HepG2 (cell line): ENCODE measurements around the gene IQSEC1. TPM values are rescaled to one million over a fixed set of nuclear protein-coding genes. Genes with fewer than 3 reads are reported as not detected.

ENCODE experiments used
- ARHGAP35 ChIP-seq: sonication (generic); formaldehyde crosslinking; IDR thresholded peaks from 2 replicates; pipeline ENCODE4 v1.9.0; 2022; ENCODE audit warnings: mild to moderate bottlenecking, inconsistent platforms, moderate library complexity, missing genetic modification reagents, borderline replicate concordance
- ATF7-NPFF ChIP-seq: sonication (generic); formaldehyde crosslinking; IDR thresholded peaks from 2 replicates; pipeline ENCODE4 v1.8.1; 2023; ENCODE audit warnings: mild to moderate bottlenecking, low read depth, missing genetic modification reagents, moderate library complexity
- DNMT3B ChIP-seq: conservative IDR thresholded peaks from 2 replicates; pipeline ENCODE4 v1.6.1; 2016; ENCODE audit warnings: missing biosample characterization, control low read depth
- EHMT2 ChIP-seq: fragments of 200-600 bp; sonication (generic); IDR thresholded peaks from 2 replicates; pipeline ENCODE4 v1.7.0; 2017; ENCODE audit warnings: antibody characterized with exemption, low read depth, low read length, borderline replicate concordance
- HBP1 ChIP-seq: IDR thresholded peaks from 2 replicates; pipeline ENCODE4 v1.6.1; 2016; ENCODE audit warnings: low read depth, control low read depth
- HNRNPH1 ChIP-seq: fragments of 200-400 bp; formaldehyde crosslinking; optimal IDR thresholded peaks from 2 replicates; pipeline ENCODE3; 2017; ENCODE audit warnings: mild to moderate bottlenecking, low read depth, low read length
- IKZF1 ChIP-seq: fragments of 450-650 bp; IDR thresholded peaks from 2 replicates; pipeline ENCODE4 v1.7.1; 2016
- KIAA2018 ChIP-seq: sonication (generic); formaldehyde crosslinking; IDR thresholded peaks from 2 replicates; pipeline ENCODE4 v1.5.0; 2020; ENCODE audit warnings: mild to moderate bottlenecking, missing genetic modification reagents, borderline replicate concordance
- MLLT10 ChIP-seq: sonication (generic); formaldehyde crosslinking; IDR thresholded peaks from 2 replicates; pipeline ENCODE4 v1.4.0; 2020; ENCODE audit warnings: missing genetic modification reagents
- MXI1 ChIP-seq: IDR thresholded peaks from 3 replicates; pipeline ENCODE4 v1.6.1; 2012; ENCODE audit warnings: low read depth, low read length, inconsistent platforms, borderline replicate concordance
- NR2F6 ChIP-seq, 2 experiments: IDR thresholded peaks; 2 replicates each; pipeline ENCODE4 v1.6.1; 2016; ENCODE audit warnings: antibody characterized with exemption in 1 of 2, mild to moderate bottlenecking in 1 of 2
- POLR2AphosphoS2 ChIP-seq: IDR thresholded peaks from 2 replicates; pipeline ENCODE4 v1.6.1; 2011; ENCODE audit warnings: low read depth, low read length, improper control_type of control experiment
- ZNF10 ChIP-seq: sonication (generic); formaldehyde crosslinking; IDR thresholded peaks from 2 replicates; pipeline ENCODE4 v1.4.0; 2020; ENCODE audit warnings: mild to moderate bottlenecking, low read depth, missing genetic modification reagents, borderline replicate concordance
- ZNF256 ChIP-seq: sonication (generic); formaldehyde crosslinking; conservative IDR thresholded peaks from 2 replicates; pipeline ENCODE4 v1.4.0; 2020; ENCODE audit warnings: missing genetic modification reagents
- ZNF296 ChIP-seq: sonication (generic); formaldehyde crosslinking; conservative IDR thresholded peaks from 2 replicates; pipeline ENCODE4 v1.5.0; 2020; ENCODE audit warnings: mild to moderate bottlenecking, missing genetic modification reagents
- ZNF446 ChIP-seq: sonication (generic); formaldehyde crosslinking; IDR thresholded peaks from 2 replicates; pipeline ENCODE4 v1.5.0; 2020; ENCODE audit warnings: mild to moderate bottlenecking, missing genetic modification reagents
- polyA plus RNA-seq, 8 experiments: library from polyadenylated mRNA; depleted of rRNA in 3 of 8; stranded (reverse) in 7 of 8; unstranded in 1 of 8; fragments of >200 nt; fragmentation: Illumina TruSeq in 4 of 8; extraction: Trizol in 4 of 8; gene quantifications; 2 replicates each; pipeline versions ENCODE4 v1.2.1 to v1.2.3, GENCODE V29; 2011 to 2016; ENCODE audit warnings: low read depth in 4 of 8, missing spikeins in 1 of 8, mixed read lengths in 1 of 8; ENCODE audit not compliant: insufficient read depth in 1 of 8
- total RNA-seq, 5 experiments: library from RNA; depleted of rRNA; stranded (reverse); fragments of >200 nt; fragmentation: Illumina TruSeq; extraction: Trizol; gene quantifications; 2 replicates each; pipeline ENCODE4 v1.2.3, GENCODE V29; 2016; ENCODE audit warnings: low read depth in 1 of 5

Gene IQSEC1
- total and polyA plus RNA-seq, 2 of the 13 experiments (the other 11 are each of a cell fraction or from before 2014, with no cell fraction given), result 17.4 to 20.2 TPM

DNA sequence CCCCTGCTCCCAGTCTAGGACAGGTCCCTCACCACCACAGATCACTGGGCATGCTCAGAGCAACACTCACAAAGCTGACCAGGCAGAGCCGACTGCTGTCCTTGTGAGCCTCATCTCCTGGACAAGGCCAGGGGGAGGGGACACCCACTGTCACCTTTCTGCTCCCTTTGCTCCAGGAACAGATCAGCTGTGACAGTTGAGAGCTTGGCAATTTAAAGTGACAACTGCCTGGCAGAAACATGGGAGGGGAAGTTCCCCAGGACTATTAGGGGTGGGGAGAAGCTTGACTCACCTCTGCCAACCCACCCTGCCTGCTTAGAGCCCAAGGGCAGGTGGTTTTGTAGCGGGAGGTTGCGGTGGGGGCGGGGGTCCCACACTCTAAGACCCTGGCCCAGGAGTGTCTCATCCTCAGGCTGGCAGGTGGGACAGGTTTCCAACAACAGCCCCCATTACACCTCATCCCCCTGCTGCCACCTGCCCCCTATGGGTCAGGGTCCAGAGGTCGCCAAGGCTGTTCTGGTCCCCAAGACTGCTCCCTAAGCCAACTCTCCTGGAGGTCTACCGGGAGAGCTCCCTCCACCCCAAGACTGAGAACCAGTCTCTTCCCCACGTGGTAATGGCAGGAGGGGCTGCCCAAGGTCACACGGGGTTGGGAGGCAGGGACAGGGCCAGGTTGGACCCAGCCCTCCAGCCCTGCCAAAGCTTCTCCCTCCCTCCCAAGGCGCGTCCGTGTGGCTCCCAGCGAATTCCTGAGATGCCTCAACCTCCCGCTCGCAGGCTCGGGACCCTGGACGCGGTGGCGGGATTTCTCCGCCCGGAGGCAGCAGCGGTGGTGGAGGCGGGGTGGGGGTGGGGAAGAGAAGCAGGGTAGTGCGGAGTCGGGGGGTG lies 80.4 kb downstream of the IQSEC1 start (continued):
- no peak for TF ChIP-seq HBP1
- TF ChIP-seq ZNF10 (CRISPR knock-in tag), result no peak
- no peak for TF ChIP-seq KIAA2018 (CRISPR knock-in tag)
- no peak for TF ChIP-seq ZNF296 (CRISPR knock-in tag)
- TF ChIP-seq DNMT3B (CRISPR knock-in tag), result 0 out of 2 replicates have a peak, but pooled peaks have one; percentile 54
- no peak for TF ChIP-seq POLR2AphosphoS2
- TF ChIP-seq ZNF446, result no peak
- TF ChIP-seq EHMT2, result no peak
- TF ChIP-seq NR2F6 (IDR thresholded peaks at IDR 0.05), result no peak
- TF ChIP-seq NR2F6 (CRISPR knock-in tag; IDR thresholded peaks at IDR 0.05), result peak; percentile 55; the same call in 1 of the 2 replicates
- no peak for TF ChIP-seq ARHGAP35 (CRISPR knock-in tag)
- TF ChIP-seq IKZF1, result no peak
- TF ChIP-seq ZNF256, result no peak
- peak; percentile 47; the same call in 1 of the 3 replicates for TF ChIP-seq MXI1
- TF ChIP-seq HNRNPH1, result no peak
- no peak for TF ChIP-seq ATF7-NPFF (CRISPR knock-in tag)
- no peak for TF ChIP-seq MLLT10 (CRISPR knock-in tag)
